ENCODE data around the gene REC8.

GRCh38 chr14:24228902-24229301 is 57.0 kb downstream of the REC8 start:
- no peak for TF ChIP-seq GABPA (IDR thresholded peaks at IDR 0.05; ENCODE audit: low read depth)
- TF ChIP-seq CTCF (IDR thresholded peaks at IDR 0.05; ENCODE audit: insufficient read depth, low read length), result no peak
- no peak for TF ChIP-seq POLR2AphosphoS5 (IDR thresholded peaks at IDR 0.05; ENCODE audit: low read depth)
- no peak for TF ChIP-seq SPI1 (IDR thresholded peaks at IDR 0.05; ENCODE audit: borderline replicate concordance, low read depth)
- TF ChIP-seq REST (IDR thresholded peaks at IDR 0.05; ENCODE audit: insufficient replicate concordance, low read depth), result no peak

Data from HL-60 (cell line).